Gastroesophageal sphincter (tissue), 3 donors: ENCODE data around the gene TYW1.

Experiments
- POLR2AphosphoS5 ChIP-seq: sonication (generic); formaldehyde crosslinking; IDR thresholded peaks from one replicate; pipeline ENCODE4 v1.6.1; 2017; ENCODE audit warnings: antibody characterized with exemption
- TF ChIP-seq, protein P1 (sequence below), 4 experiments: fragments of 200-600 bp in 2 of 4; fragments of 450-650 bp in 2 of 4; sonication (generic) in 1 of 4; IDR thresholded peaks; one replicate each; pipeline ENCODE4 v1.5.1; 2017 to 2019; ENCODE audit warnings: antibody characterized with exemption in 4 of 4, mild to moderate bottlenecking in 2 of 4, moderate library complexity in 2 of 4

DNA sequence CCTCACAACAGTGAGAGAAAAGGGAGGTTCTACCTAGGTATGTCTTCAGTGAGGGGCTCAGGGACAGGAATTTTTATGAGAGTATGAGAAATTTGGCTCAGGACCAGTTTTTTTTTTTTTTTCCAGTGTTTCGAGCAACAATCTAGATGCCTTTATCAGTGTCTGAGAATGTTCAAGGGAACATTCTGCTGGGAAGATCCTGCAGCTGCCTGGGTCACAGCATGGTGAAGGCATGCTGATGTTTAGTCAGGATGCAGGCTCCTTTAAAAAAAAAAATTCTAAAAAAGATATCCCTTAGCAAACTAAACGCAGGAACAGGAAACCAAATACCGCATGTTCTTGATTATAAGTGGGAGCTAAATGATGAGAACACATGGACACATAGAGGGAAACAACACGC is 32.2 kb upstream of the TYW1 start:
- TF ChIP-seq, protein P1, sequence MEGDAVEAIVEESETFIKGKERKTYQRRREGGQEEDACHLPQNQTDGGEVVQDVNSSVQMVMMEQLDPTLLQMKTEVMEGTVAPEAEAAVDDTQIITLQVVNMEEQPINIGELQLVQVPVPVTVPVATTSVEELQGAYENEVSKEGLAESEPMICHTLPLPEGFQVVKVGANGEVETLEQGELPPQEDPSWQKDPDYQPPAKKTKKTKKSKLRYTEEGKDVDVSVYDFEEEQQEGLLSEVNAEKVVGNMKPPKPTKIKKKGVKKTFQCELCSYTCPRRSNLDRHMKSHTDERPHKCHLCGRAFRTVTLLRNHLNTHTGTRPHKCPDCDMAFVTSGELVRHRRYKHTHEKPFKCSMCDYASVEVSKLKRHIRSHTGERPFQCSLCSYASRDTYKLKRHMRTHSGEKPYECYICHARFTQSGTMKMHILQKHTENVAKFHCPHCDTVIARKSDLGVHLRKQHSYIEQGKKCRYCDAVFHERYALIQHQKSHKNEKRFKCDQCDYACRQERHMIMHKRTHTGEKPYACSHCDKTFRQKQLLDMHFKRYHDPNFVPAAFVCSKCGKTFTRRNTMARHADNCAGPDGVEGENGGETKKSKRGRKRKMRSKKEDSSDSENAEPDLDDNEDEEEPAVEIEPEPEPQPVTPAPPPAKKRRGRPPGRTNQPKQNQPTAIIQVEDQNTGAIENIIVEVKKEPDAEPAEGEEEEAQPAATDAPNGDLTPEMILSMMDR (IDR thresholded peaks at IDR 0.05) = no peak
- TF ChIP-seq POLR2AphosphoS5 = no peak
